ENCODE data around the gene TATDN3.

DNA sequence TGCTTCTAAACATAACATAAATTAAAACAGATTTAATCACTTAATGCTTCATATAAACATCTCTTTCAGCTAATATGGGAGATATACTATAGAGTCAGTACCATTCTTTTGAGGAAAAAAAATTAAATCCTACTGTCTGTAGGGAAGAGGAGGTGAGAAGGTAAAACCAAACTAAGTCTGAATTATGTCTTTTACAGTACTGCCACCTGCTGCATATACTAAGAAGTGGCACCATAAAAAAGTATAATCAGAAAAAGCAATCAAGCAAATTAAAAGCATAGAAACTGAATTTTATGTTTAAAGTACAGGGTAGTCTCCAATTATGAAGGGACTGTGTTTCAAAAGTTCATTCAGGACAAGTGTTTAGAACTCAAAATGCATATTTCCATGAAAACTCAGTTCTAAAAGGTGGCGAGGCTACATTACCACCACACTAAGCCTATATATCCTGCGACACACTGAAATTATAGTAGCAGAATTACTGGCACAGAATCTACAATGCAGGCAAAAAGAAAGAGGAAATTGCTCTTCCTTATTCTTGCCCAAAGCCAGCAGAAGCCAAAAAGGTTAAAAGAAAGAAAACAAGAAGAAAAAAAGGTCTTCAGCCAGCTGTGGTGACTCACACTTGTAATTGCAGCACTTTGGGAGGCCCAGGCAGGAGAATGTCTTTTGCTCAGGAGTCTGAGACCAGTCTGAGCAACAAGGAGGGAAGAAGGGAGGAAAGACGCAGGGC lies 9.1 kb upstream of the TATDN3 start:
- TF ChIP-seq CTCF (IDR thresholded peaks at IDR 0.05; ENCODE audit: low read depth, low read length) (peak; percentile 87), EZH2phosphoT487 (IDR thresholded peaks at IDR 0.05; ENCODE audit: low read depth) (no peak)
